Adrenal gland (tissue), 12 donors: Measurements from ENCODE around the gene RPS28. TPM values are rescaled to one million over a fixed set of nuclear protein-coding genes. Genes with fewer than 3 reads are reported as not detected.
"Not testable (repeated sequence)": the region's sequence is repeated elsewhere in the genome, so short reads cannot be mapped to it uniquely, and the experiment has no call there.

Experiments used
- DNase-seq, 7 donors: peaks; one replicate each; pipeline ENCODE4 v3.0.0-alpha.2; 2019 to 2020
- H3K27ac ChIP-seq, 5 donors: fragments of 200-600 bp; sonication (generic) in 4 of 5; 1 replicate in 3 of 5; 2 replicates in 2 of 5; pipeline versions ENCODE4 v1.5.1 to v1.8.0; 2016 to 2020; ENCODE audit warnings: mild to moderate bottlenecking in 1 of 5
- H3K27me3 ChIP-seq: fragments of 200-600 bp; 2 replicates; pipeline ENCODE4 v1.8.0; 2021
- H3K36me3 ChIP-seq, 2 donors: fragments of 200-600 bp; replicated peaks in 1 of 2; 1 replicate in 1 of 2; 2 replicates in 1 of 2; pipeline versions ENCODE4 v1.5.1 to v1.8.0; 2018 to 2022
- H3K4me1 ChIP-seq, 2 donors: fragments of 200-600 bp; replicated peaks in 1 of 2; 1 replicate in 1 of 2; 2 replicates in 1 of 2; pipeline versions ENCODE4 v1.5.1 to v1.8.0; 2018 to 2021
- H3K4me3 ChIP-seq, 4 donors: fragments of 200-600 bp; sonication (generic) in 3 of 4; one replicate each; pipeline ENCODE4 v1.5.1; 2016 to 2018
- H3K9me3 ChIP-seq, 3 donors: fragments of 200-600 bp; sonication (generic) in 1 of 3; replicated peaks in 1 of 3; 1 replicate in 2 of 3; 2 replicates in 1 of 3; pipeline versions ENCODE4 v1.5.1 to v1.8.0; 2016 to 2021
- CTCF ChIP-seq, 6 experiments: fragments of 450-650 bp in 4 of 6; fragments of 200-600 bp in 2 of 6; sonication (generic) in 1 of 6; IDR thresholded peaks; 1 replicate in 5 of 6; 2 replicates in 1 of 6; pipeline versions ENCODE4 v1.5.1 to v1.8.0; 2016 to 2021; ENCODE audit warnings: antibody characterized with exemption in 6 of 6, mild to moderate bottlenecking in 2 of 6, moderate library complexity in 1 of 6
- POLR2A ChIP-seq, 2 donors: fragments of 450-650 bp; IDR thresholded peaks; one replicate each; pipeline ENCODE4 v1.6.1; 2017; ENCODE audit warnings: antibody characterized with exemption in 2 of 2, mild to moderate bottlenecking in 2 of 2, moderate library complexity in 1 of 2
- WGBS, 4 donors: extraction: QIAGEN DNeasy Blood & Tissue Kit in 2 of 4; methylation state at CpG; one replicate each; pipeline versions ENCODE4 v1.1.5 to v1.1.7; 2013 to 2017; 5-methylcytosine and 5-hydroxymethylcytosine counted together
- intact Hi-C, 2 donors: fragments of 100-400 bp; cut with DNase I; formaldehyde crosslinking; loops; one replicate each; pipeline versions ENCODE4 v1.14.1 to v1.15.0; 2022 to 2023
- polyA plus RNA-seq, 3 donors: library from polyadenylated mRNA; stranded (reverse); fragments of 200-250 nt in 2 of 3; fragments of 350-450 nt in 1 of 3; fragmentation: Illumina TruSeq in 1 of 3; extraction: RNeasy Lipid Tissue Mini Kit (QIAGEN cat#74804) in 1 of 3; gene quantifications; one replicate each; pipeline ENCODE4 v1.2.3, GENCODE V29; 2013 to 2014
- total RNA-seq, 9 donors: library from RNA; depleted of rRNA in 4 of 9; stranded (reverse); fragments of >200 nt in 4 of 9; fragments of 120-200 nt in 1 of 9; fragmentation: NEBNext Ultra II Directional in 1 of 9; extraction: Animal tissue kit (Norgen Biotek cat#: 25700) in 1 of 9; gene quantifications; one replicate each; pipeline versions ENCODE4 v1.1.0 to v1.2.4, GENCODE V29; 2013 to 2023
- donor health status: healthy with polysubstance abuse.
- donor health status: Bipolar disorder and iron deficiency.
- donor health status: DM: yes; HTN: yes; CAD: no.
- donor health status: DM: no; HTN: no; CAD: no.
- donor health status: DM: no; HTN: no; CAD: no.
- donor health status: DM: yes; HTN: yes; CAD: no.

RPS28 gene
- total and polyA plus RNA-seq, 12 donors: 155 to 1,896 (median 614) TPM

GRCh38 chr19:8337728-8338127, 16.4 kb downstream of the RPS28 start:
- Histone ChIP-seq H3K27ac (no peak overlapping the region), H3K4me1 (peaks cover 0 to 18% of the 10 kb centered on the region in 2 donors), H3K9me3 (no peaks in the 10 kb centered on the region), H3K27me3 (peaks cover 31% of the 10 kb centered on the region), H3K4me3 (no peak overlapping the region), H3K36me3 (no peaks in the 10 kb centered on the region)
- WGBS, 4 donors: 64 to 80% (median 70%) methylated on average over 5 to 7 of the region's 7 CpGs
- intact Hi-C loops: no loop called here
- DNase-seq: no peak
- TF ChIP-seq CTCF (IDR thresholded peaks at IDR 0.05) (no peak), POLR2A (IDR thresholded peaks at IDR 0.05) (no peak)

DNA sequence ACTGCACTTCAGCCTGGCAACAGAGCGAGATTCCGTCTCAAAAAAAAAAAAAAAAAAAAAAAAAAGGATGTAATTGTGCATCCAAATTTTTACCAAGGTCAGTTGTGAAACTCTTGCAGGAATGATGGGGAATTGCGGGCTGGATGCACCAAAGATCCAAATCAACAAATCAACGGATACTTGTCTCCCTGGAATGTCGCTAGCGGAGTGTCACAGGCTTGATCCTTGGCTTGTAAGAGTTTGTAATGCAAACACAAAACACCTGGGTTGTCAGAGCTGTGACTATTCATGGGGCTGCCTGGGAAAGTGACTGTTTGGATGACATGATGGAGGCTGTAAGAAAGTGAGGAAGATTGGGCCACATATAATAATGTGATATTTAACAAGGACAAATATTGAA, 17.5 kb downstream of the RPS28 start:
- no peak for DNase-seq
- WGBS, 4 donors: 64 to 90% (median 72%) methylated on average over 4 to 6 of the region's 6 CpGs
- peaks cover 21% of the 10 kb centered on the region for H3K27me3 ChIP-seq
- H3K36me3 ChIP-seq: no peaks in the 10 kb centered on the region
- H3K4me3 ChIP-seq: no peak overlapping the region
- no peak overlapping the region for H3K27ac ChIP-seq
- peaks cover 0 to 22% of the 10 kb centered on the region in 2 donors for H3K4me1 ChIP-seq
- intact Hi-C loops: no loop called here
- no peaks in the 10 kb centered on the region for H3K9me3 ChIP-seq
- TF ChIP-seq CTCF (IDR thresholded peaks at IDR 0.05) (no peak), POLR2A (IDR thresholded peaks at IDR 0.05) (no peak)

GRCh38 chr19:8340341-8341096, 19.2 kb downstream of the RPS28 start:
- DNase-seq: peak; percentile 41 to 91 (median 68)
- no peaks in the 10 kb centered on the region for H3K36me3 ChIP-seq
- H3K4me1 ChIP-seq: peaks cover 0 to 15% of the 10 kb centered on the region in 2 donors
- peaks cover 4% of the 10 kb centered on the region for H3K27me3 ChIP-seq
- TF ChIP-seq POLR2A (IDR thresholded peaks at IDR 0.05) (no peak), CTCF (IDR thresholded peaks at IDR 0.05) (peak in 5 of 6 experiments; percentile 9 to 36 (median 25))
- H3K9me3 ChIP-seq: no peaks in the 10 kb centered on the region
- WGBS, 4 donors: 18 to 34% (median 25%) methylated on average over 12 to 15 of the region's 15 CpGs
- no peak overlapping the region for H3K4me3 ChIP-seq
- peak overlapping the region in 1 of 5 donors; percentile 44 for H3K27ac ChIP-seq
- intact Hi-C loops: no loop called here

- intact Hi-C loops, DNase-seq, H3K9me3 ChIP-seq, H3K4me3 ChIP-seq, H3K27me3 ChIP-seq, H3K36me3 ChIP-seq: not testable (repeated sequence)
- peaks cover 0 to 15% of the 10 kb centered on the region in 2 donors for H3K4me1 ChIP-seq
- 88 to 100% (median 98%) methylated on average over 4 of the region's 4 CpGs for WGBS, 4 donors
- H3K27ac ChIP-seq: peak overlapping the region in 4 of 5 donors; percentile 27 to 87 (median 53)
Measured at GRCh38 chr19:8341504-8341903, 20.2 kb downstream of the RPS28 start.

- intact Hi-C loops: no loop called here
- Histone ChIP-seq H3K9me3 (no peaks in the 10 kb centered on the region), H3K36me3 (no peaks in the 10 kb centered on the region), H3K4me1 (peaks cover 0 to 15% of the 10 kb centered on the region in 2 donors), H3K27me3 (no peaks in the 10 kb centered on the region), H3K27ac (peak overlapping the region in 4 of 5 donors; percentile 41 to 87 (median 58)), H3K4me3 (peak overlapping the region in 1 of 4 donors; percentile 60)
- no peak for DNase-seq
- WGBS, 4 donors: 40 to 70% (median 52%) methylated on average over 1 to 14 of the region's 14 CpGs
- TF ChIP-seq POLR2A (IDR thresholded peaks at IDR 0.05) (no peak), CTCF (IDR thresholded peaks at IDR 0.05) (no peak)
Measured at GRCh38 chr19:8342316-8342683, 21.0 kb downstream of the RPS28 start.
